PC-9 (cell line): ENCODE data around the gene ZNF24. TPM values are rescaled to one million over a fixed set of nuclear protein-coding genes. Genes with fewer than 3 reads are reported as not detected.

ENCODE experiments used
- BruUV-seq: library from RNA; stranded (reverse); fragments of 400-500 nt; replicated peaks from 2 replicates; lab custom pipeline; 2021; lab: Mats Ljungman, UMichigan
- CTCF ChIA-PET: fragments of 300-600 bp; sonication (Branson Sonifier 250); formaldehyde crosslinking; loops from one replicate; lab custom pipeline; 2022; ENCODE audit warnings: antibody characterized with exemption; lab: Charles Lee
- POLR2A ChIA-PET: fragments of 300-600 bp; sonication (Branson Sonifier 250); formaldehyde crosslinking; loops from one replicate; lab custom pipeline; 2022; ENCODE audit warnings: antibody characterized with exemption; ENCODE audit not compliant: unreplicated experiment; lab: Charles Lee
- DNase-seq, 2 experiments: peaks; one replicate each; pipeline versions ENCODE4 v3.0.0 to v3.0.0-alpha.2; 2015 to 2022; ENCODE audit warnings: mixed read lengths in 1 of 2
- H2AFZ ChIP-seq: fragments of 200-600 bp; sonication (generic); 2 replicates; pipeline ENCODE4 v1.8.1; 2017; ENCODE audit warnings: antibody characterized with exemption
- H3F3A ChIP-seq: fragments of 200-600 bp; sonication (generic); 2 replicates; pipeline ENCODE4 v1.8.1; 2017; ENCODE audit warnings: antibody characterized with exemption, mild to moderate bottlenecking, low read depth; ENCODE audit not compliant: insufficient read depth
- H3K27ac ChIP-seq: fragments of 200-600 bp; sonication (generic); 2 replicates; pipeline ENCODE4 v1.6.1; 2016; ENCODE audit warnings: mixed run types
- H3K27me3 ChIP-seq: fragments of 200-600 bp; sonication (generic); 2 replicates; pipeline ENCODE4 v1.6.1; 2016; ENCODE audit warnings: low read depth, mixed run types; ENCODE audit not compliant: insufficient read depth
- H3K36me3 ChIP-seq: fragments of 200-600 bp; sonication (generic); 2 replicates; pipeline ENCODE4 v1.6.1; 2016; ENCODE audit warnings: low read depth, mixed run types
- H3K4me1 ChIP-seq: fragments of 200-600 bp; sonication (generic); replicated peaks from 2 replicates; pipeline ENCODE4 v1.6.1; 2016; ENCODE audit warnings: mixed run types; ENCODE audit not compliant: insufficient read depth
- H3K4me2 ChIP-seq: fragments of 200-600 bp; sonication (generic); 2 replicates; pipeline ENCODE4 v1.6.1; 2017; ENCODE audit warnings: mixed run types
- H3K4me3 ChIP-seq: fragments of 200-600 bp; sonication (generic); 2 replicates; pipeline ENCODE4 v1.6.1; 2016; ENCODE audit warnings: mixed run types
- H3K79me2 ChIP-seq: fragments of 200-600 bp; sonication (generic); 2 replicates; pipeline ENCODE4 v1.6.1; 2017; ENCODE audit warnings: low read depth, mixed run types
- H3K9me2 ChIP-seq: fragments of 200-600 bp; sonication (generic); 2 replicates; pipeline ENCODE4 v1.8.1; 2017; ENCODE audit warnings: mild to moderate bottlenecking; ENCODE audit not compliant: insufficient read depth
- H3K9me3 ChIP-seq: fragments of 200-600 bp; sonication (generic); 2 replicates; pipeline ENCODE4 v1.8.1; 2016; ENCODE audit warnings: low read depth; ENCODE audit not compliant: insufficient read depth
- H4K20me1 ChIP-seq: fragments of 200-600 bp; sonication (generic); 2 replicates; pipeline ENCODE4 v1.8.1; 2017; ENCODE audit not compliant: insufficient read depth
- CTCF ChIP-seq: fragments of 200-600 bp; sonication (generic); conservative IDR thresholded peaks from 2 replicates; pipeline ENCODE4 v1.6.1; 2017; ENCODE audit warnings: mixed run types, antibody characterized with exemption, mild to moderate bottlenecking, moderate library complexity
- EZH2 ChIP-seq: fragments of 200-600 bp; sonication (generic); IDR thresholded peaks from 2 replicates; pipeline ENCODE4 v1.8.0; 2017; ENCODE audit warnings: antibody characterized with exemption, low read depth
- intact Hi-C: fragments of 100-400 bp; cut with micrococcal nuclease; formaldehyde crosslinking; loops from one replicate; pipeline ENCODE4 v1.10.0; 2022; ENCODE audit not compliant: unreplicated experiment
- total RNA-seq: library from RNA; stranded (reverse); gene quantifications from 2 replicates; pipeline ENCODE4 v1.2.3, GENCODE V29; 2021

The ZNF24 gene
- total RNA-seq, 1 experiment from 2014 or later = 33.9 TPM

GRCh38 chr18:35376393-35376741 lies 32.1 kb upstream of the ZNF24 start:
- POLR2A ChIA-PET = no interaction called here
- DNase-seq = no peak
- Histone ChIP-seq H3K27me3 (no peaks in the 10 kb centered on the region), H3K4me1 (no peaks in the 10 kb centered on the region), H3K4me2 (peak overlapping the region; percentile 65), H3K79me2 (no peaks in the 10 kb centered on the region), H3F3A (no peaks in the 10 kb centered on the region), H2AFZ (peak overlapping the region; percentile 88), H4K20me1 (no peaks in the 10 kb centered on the region), H3K9me3 (no peaks in the 10 kb centered on the region), H3K9me2 (no peaks in the 10 kb centered on the region), H3K4me3 (peak overlapping the region; percentile 64; the same call in 1 of the 2 replicates), H3K36me3 (no peaks in the 10 kb centered on the region), H3K27ac (no peak overlapping the region)
- intact Hi-C loops = no loop called here
- BruUV-seq = no TSS peak
- TF ChIP-seq CTCF (no peak), EZH2 (no peak)
- CTCF ChIA-PET = no interaction called here

DNA sequence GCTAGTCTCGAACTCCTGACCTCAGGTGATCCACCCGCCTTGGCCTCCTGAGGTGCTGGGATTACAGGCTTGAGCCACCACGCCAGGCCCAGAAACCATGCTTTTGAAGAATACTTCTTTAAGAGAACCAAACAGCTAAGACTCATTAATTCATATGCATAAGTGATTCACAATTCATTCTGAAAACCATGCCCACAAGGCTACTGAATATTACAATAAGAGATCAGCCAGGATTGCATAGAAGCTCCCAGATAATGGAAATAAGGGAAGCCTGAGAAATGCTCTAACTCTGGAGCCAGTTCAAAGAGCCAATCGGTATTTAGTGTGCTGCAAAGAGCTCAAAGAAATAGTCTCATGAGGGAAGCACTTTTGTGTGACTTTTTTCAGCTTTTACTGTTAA lies 30.5 kb upstream of the ZNF24 start:
- intact Hi-C loops = no loop called here
- no peaks in the 10 kb centered on the region for H3K27me3 ChIP-seq
- H3K79me2 ChIP-seq = no peaks in the 10 kb centered on the region
- H3K4me3 ChIP-seq = no peak overlapping the region
- BruUV-seq = no TSS peak
- TF ChIP-seq EZH2 (no peak), CTCF (no peak)
- ChIA-PET CTCF (no interaction called here), POLR2A (no interaction called here)
- H3K27ac ChIP-seq = no peak overlapping the region
- no peaks in the 10 kb centered on the region for H3K36me3 ChIP-seq
- no peaks in the 10 kb centered on the region for H3K9me2 ChIP-seq
- H2AFZ ChIP-seq = no peak overlapping the region
- no peaks in the 10 kb centered on the region for H4K20me1 ChIP-seq
- DNase-seq = no peak
- no peaks in the 10 kb centered on the region for H3F3A ChIP-seq
- H3K4me1 ChIP-seq = no peaks in the 10 kb centered on the region
- no peak overlapping the region for H3K4me2 ChIP-seq
- H3K9me3 ChIP-seq = no peaks in the 10 kb centered on the region

DNA sequence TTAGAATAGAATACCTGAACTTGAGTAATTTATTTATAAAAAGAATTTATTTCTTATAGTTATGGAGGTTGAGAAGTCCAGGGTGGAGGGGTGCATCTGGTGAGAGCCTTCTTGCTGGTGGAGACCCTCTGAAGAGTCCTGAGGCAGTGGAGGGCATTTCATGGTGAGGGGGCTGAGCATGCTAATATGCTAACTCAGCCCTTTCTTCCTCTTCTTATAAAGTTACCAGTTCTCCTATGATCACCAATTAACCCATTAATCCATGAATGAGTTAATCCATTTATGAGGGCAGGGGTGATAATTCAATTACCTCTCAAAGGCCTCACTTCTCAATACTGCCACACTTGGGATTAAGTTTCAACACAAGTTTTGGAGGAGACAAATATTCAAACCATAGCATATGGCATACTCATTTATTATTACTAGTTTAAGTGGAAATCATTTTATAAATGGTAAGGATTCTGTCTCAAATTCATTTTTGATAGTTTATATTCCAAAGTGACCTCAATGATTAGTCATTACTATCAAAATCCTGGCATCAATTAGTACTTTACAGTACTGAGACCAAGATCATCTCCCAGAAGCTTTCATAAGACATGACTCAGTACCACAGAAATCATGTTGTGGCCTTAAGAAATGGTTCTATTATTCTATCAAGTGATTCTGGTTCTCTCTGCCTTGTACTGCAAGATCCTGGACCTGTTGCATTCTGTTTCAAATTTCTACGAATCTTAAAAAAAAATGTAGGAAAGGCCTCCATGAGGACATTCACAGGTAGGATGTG lies 27.4 kb upstream of the ZNF24 start:
- Histone ChIP-seq H3K4me2 (no peak overlapping the region), H3K79me2 (no peaks in the 10 kb centered on the region), H3K27me3 (no peaks in the 10 kb centered on the region), H2AFZ (no peak overlapping the region), H4K20me1 (no peaks in the 10 kb centered on the region), H3K4me1 (no peaks in the 10 kb centered on the region), H3K4me3 (no peak overlapping the region), H3F3A (no peaks in the 10 kb centered on the region), H3K36me3 (no peaks in the 10 kb centered on the region), H3K9me2 (no peaks in the 10 kb centered on the region), H3K9me3 (no peaks in the 10 kb centered on the region), H3K27ac (no peak overlapping the region)
- intact Hi-C loops = no loop called here
- TF ChIP-seq CTCF = no peak
- TF ChIP-seq EZH2 = no peak
- CTCF ChIA-PET = no interaction called here
- POLR2A ChIA-PET = no interaction called here
- BruUV-seq = no TSS peak
- no peak for DNase-seq
